AML-193 (cell line): ENCODE results near the gene KIF5C.
A peak's percentile ranks its signal among the peaks of the same experiment; 100 is the strongest.

Source experiments
- DNase-seq, 2 experiments: peaks; one replicate each; lab custom pipeline; 2025; lab: John Stamatoyannopoulos, UW

The KIF5C gene

GRCh38 chr2:148926291-148926961 lies 51.4 kb downstream of the KIF5C start:
- peak; percentile 36 to 37 for DNase-seq

- peak in 1 of 2 experiments; percentile 3 for DNase-seq
These were observed 52.0 kb downstream of the KIF5C start for GRCh38 chr2:148926981-148927401.

- DNase-seq: no peak
These were observed 53.4 kb downstream of the KIF5C start for GRCh38 chr2:148928395-148928794.

- no peak for DNase-seq
These were observed 55.2 kb downstream of the KIF5C start for GRCh38 chr2:148930046-148930775.

- DNase-seq: no peak
These were observed 57.5 kb downstream of the KIF5C start for GRCh38 chr2:148932536-148932935.

- DNase-seq: no peak
These were observed 58.4 kb downstream of the KIF5C start for GRCh38 chr2:148933456-148933855.

- DNase-seq: no peak
These were observed 60.8 kb downstream of the KIF5C start for GRCh38 chr2:148935791-148936190.

- DNase-seq: no peak
These were observed 61.9 kb downstream of the KIF5C start for GRCh38 chr2:148936857-148937450.

- no peak for DNase-seq
These were observed 64.2 kb downstream of the KIF5C start for GRCh38 chr2:148939271-148939670.

GRCh38 chr2:148943097-148943496 lies 68.1 kb downstream of the KIF5C start:
- DNase-seq: no peak

- DNase-seq: no peak
These were observed 69.5 kb downstream of the KIF5C start for GRCh38 chr2:148944536-148944935.

GRCh38 chr2:148947299-148947698 lies 72.3 kb downstream of the KIF5C start:
- no peak for DNase-seq

GRCh38 chr2:148948868-148949267 lies 73.8 kb downstream of the KIF5C start:
- peak; percentile 88 to 91 for DNase-seq

GRCh38 chr2:148949348-148949747 lies 74.3 kb downstream of the KIF5C start:
- DNase-seq: no peak

- no peak for DNase-seq
These were observed 77.6 kb downstream of the KIF5C start for GRCh38 chr2:148952621-148953020.

GRCh38 chr2:148953426-148953825 lies 78.4 kb downstream of the KIF5C start:
- DNase-seq: no peak

GRCh38 chr2:148954536-148954935 lies 79.5 kb downstream of the KIF5C start:
- no peak for DNase-seq

- DNase-seq: no peak
These were observed 80.8 kb downstream of the KIF5C start for GRCh38 chr2:148955798-148956197.

GRCh38 chr2:148957023-148957422 lies 82.0 kb downstream of the KIF5C start:
- no peak for DNase-seq

- DNase-seq: no peak
These were observed 84.7 kb downstream of the KIF5C start for GRCh38 chr2:148959745-148960144.

- DNase-seq: no peak
These were observed 85.5 kb downstream of the KIF5C start for GRCh38 chr2:148960483-148960882.

- DNase-seq: no peak
These were observed 88.4 kb downstream of the KIF5C start for GRCh38 chr2:148963461-148963860.
